Measurements from ENCODE around the gene DPH5.

The DPH5 gene

DNA sequence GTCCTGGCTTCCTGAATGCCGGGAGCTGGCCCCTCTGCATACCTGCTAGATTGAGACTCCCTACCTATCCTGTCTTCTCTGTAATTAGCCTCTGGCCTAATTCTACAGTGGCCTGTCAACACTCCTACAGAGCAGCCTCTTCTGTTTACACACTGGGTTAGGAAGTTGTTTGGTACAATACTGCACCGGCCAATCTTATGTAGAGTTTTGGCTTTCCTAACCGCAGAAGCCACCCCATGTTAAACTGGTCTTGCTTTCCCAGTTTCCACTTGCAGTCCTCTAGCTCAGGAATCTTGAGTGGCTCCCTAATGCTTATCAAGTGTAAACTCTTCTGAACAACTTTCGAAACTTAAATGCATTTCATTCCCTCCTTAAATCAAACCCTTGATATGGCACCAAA lies 42.8 kb downstream of the DPH5 start:
- H3K27me3 ChIP-seq (ENCODE audit: insufficient read depth, low read depth, severe bottlenecking), result no peaks in the 10 kb centered on the region
- peaks cover 3% of the 10 kb centered on the region for H3K36me3 ChIP-seq
- H3K27ac ChIP-seq, result no peak overlapping the region
- TF ChIP-seq, protein P1, sequence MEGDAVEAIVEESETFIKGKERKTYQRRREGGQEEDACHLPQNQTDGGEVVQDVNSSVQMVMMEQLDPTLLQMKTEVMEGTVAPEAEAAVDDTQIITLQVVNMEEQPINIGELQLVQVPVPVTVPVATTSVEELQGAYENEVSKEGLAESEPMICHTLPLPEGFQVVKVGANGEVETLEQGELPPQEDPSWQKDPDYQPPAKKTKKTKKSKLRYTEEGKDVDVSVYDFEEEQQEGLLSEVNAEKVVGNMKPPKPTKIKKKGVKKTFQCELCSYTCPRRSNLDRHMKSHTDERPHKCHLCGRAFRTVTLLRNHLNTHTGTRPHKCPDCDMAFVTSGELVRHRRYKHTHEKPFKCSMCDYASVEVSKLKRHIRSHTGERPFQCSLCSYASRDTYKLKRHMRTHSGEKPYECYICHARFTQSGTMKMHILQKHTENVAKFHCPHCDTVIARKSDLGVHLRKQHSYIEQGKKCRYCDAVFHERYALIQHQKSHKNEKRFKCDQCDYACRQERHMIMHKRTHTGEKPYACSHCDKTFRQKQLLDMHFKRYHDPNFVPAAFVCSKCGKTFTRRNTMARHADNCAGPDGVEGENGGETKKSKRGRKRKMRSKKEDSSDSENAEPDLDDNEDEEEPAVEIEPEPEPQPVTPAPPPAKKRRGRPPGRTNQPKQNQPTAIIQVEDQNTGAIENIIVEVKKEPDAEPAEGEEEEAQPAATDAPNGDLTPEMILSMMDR (IDR thresholded peaks at IDR 0.05; ENCODE audit: low read depth, low read length), result no peak
- no peak for DNase-seq
- H3K9me3 ChIP-seq (ENCODE audit: severe bottlenecking), result no peaks in the 10 kb centered on the region
- no peak overlapping the region for H3K4me3 ChIP-seq (ENCODE audit: low read depth, low read length)

DNA sequence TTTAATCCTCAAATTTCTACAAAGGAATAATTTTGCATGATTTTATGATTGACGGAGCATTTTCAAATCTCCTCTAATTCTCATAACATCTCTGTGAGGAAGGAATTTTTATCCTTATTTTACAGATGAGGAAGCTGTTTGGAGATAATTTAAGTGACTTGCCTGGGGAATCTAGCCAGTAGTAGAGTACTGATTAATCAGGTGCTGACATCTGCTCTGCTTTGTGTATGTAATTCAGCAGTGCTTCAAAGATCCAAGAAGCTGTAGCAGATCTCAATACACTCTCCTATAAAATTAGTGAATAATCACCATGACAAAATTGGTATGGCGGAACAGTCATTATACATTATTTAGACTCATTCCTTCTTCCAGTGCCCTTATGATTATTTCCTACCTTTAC lies 46.0 kb downstream of the DPH5 start:
- Histone ChIP-seq H3K27me3 (ENCODE audit: insufficient read depth, low read depth, severe bottlenecking) (no peaks in the 10 kb centered on the region), H3K4me3 (ENCODE audit: low read depth, low read length) (no peak overlapping the region), H3K36me3 (peaks cover 7% of the 10 kb centered on the region), H3K27ac (no peak overlapping the region), H3K9me3 (ENCODE audit: severe bottlenecking) (no peaks in the 10 kb centered on the region)
- DNase-seq, result no peak
- TF ChIP-seq, protein P1 (IDR thresholded peaks at IDR 0.05; ENCODE audit: low read depth, low read length), result no peak

DNA sequence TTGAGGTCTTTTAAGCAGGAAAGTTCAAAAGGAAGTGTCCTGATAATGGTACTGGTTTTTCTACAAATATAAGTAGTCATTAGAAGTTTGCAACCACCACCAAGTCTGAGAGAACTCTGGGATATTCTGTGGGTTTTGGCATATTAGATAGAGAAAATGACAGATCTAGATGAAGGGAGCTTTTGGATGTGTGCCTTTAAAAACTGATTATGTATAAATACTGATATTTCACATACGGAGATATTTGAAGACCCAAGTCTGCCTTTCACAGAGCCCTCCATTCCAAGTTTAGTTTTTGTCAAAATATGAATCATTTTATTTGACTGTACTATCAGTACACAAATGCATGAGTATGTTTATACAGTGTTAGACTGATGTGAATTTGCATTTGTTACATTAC lies 48.6 kb downstream of the DPH5 start:
- no peak for DNase-seq
- H3K36me3 ChIP-seq, result peaks cover 7% of the 10 kb centered on the region
- TF ChIP-seq, protein P1 (IDR thresholded peaks at IDR 0.05; ENCODE audit: low read depth, low read length), result no peak
- H3K27ac ChIP-seq, result no peak overlapping the region
- H3K27me3 ChIP-seq (ENCODE audit: insufficient read depth, low read depth, severe bottlenecking), result no peaks in the 10 kb centered on the region
- H3K9me3 ChIP-seq (ENCODE audit: severe bottlenecking), result no peaks in the 10 kb centered on the region
- H3K4me3 ChIP-seq (ENCODE audit: low read depth, low read length), result no peak overlapping the region

DNA sequence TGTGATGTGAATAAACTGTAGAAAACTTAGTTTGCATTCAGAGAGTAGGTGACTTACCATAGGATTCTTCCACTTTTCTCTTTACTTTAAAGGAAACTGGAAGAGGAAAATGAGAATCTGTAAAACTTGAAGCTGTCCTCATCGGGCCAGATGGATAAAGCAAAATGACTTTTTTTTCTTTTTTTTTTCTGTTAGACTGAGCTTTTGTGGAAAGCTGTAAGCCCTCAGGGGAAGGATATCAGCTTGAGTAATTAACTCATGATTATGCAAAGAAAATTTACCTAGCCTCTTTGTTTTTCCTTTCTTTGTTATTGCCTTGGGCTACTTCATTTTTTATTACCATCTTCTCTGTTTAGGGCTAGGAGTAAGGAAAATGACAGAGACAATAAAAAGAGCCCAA lies 53.4 kb downstream of the DPH5 start:
- TF ChIP-seq, protein P1 (IDR thresholded peaks at IDR 0.05; ENCODE audit: low read depth, low read length), result no peak
- H3K27ac ChIP-seq, result no peak overlapping the region
- no peaks in the 10 kb centered on the region for H3K27me3 ChIP-seq (ENCODE audit: insufficient read depth, low read depth, severe bottlenecking)
- no peak overlapping the region for H3K4me3 ChIP-seq (ENCODE audit: low read depth, low read length)
- no peak for DNase-seq
- H3K9me3 ChIP-seq (ENCODE audit: severe bottlenecking), result no peaks in the 10 kb centered on the region
- peaks cover 1% of the 10 kb centered on the region for H3K36me3 ChIP-seq

DNA sequence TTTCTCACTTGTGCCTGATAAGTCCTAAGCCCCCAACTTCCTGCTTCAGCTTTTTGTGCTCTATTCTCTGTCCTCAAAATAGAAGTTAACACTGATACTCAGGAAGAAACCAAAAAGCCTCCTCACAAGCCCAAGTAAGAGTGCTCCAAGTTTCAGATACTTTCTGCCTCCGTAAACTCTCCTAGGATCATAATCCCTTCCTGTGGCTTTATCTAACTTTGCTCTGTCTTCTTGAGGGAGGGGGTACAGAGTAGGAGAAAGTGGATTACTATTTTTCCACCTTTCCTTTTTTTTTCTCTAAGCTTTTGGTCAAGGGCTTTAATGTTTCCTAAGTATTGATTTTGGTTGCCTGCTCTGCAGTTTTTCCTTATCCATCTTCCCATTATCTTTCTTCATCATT lies 54.6 kb downstream of the DPH5 start:
- no peak overlapping the region for H3K27ac ChIP-seq

DNA sequence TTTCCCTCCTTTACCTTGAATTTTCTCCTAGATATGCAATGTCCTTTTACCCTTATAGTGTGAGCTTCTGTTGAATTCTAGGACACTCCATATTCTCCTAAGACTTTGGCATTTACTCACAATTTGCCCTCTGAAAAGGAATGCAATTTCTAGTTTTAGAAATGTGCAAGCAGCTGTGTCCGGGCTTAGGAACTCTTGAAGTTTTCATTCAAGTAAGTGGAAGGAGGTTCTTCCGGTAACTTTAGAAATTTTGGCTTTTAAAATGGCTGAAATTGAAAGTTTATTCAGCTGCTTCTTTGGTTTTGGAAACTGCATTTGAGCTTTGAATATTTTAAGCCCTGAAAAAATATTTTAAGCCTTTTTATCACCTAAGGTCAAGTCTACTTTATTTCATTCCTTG lies 56.3 kb downstream of the DPH5 start:
- TF ChIP-seq, protein P1 (IDR thresholded peaks at IDR 0.05; ENCODE audit: low read depth, low read length), result no peak
- Histone ChIP-seq H3K9me3 (ENCODE audit: severe bottlenecking) (no peaks in the 10 kb centered on the region), H3K27me3 (ENCODE audit: insufficient read depth, low read depth, severe bottlenecking) (no peaks in the 10 kb centered on the region), H3K36me3 (peaks cover 9% of the 10 kb centered on the region), H3K27ac (no peak overlapping the region), H3K4me3 (ENCODE audit: low read depth, low read length) (no peak overlapping the region)
- no peak for DNase-seq

More for the DNA sequence above, 54.6 kb downstream of the DPH5 start:
- Histone ChIP-seq H3K4me3 (ENCODE audit: low read depth, low read length) (no peak overlapping the region), H3K9me3 (ENCODE audit: severe bottlenecking) (no peaks in the 10 kb centered on the region), H3K36me3 (peaks cover 9% of the 10 kb centered on the region), H3K27me3 (ENCODE audit: insufficient read depth, low read depth, severe bottlenecking) (no peaks in the 10 kb centered on the region)
- TF ChIP-seq, protein P1 (IDR thresholded peaks at IDR 0.05; ENCODE audit: low read depth, low read length), result no peak
- no peak for DNase-seq
